HG03103 (cell line): ENCODE measurements around the gene GREM2.

Experiments used
- ATAC-seq: cut with Tn5 transposase; IDR thresholded peaks from one replicate; pipeline ENCODE4 v1.9.1; 2021; ENCODE audit warnings: low read depth; ENCODE audit not compliant: unreplicated experiment

GREM2 gene

DNA sequence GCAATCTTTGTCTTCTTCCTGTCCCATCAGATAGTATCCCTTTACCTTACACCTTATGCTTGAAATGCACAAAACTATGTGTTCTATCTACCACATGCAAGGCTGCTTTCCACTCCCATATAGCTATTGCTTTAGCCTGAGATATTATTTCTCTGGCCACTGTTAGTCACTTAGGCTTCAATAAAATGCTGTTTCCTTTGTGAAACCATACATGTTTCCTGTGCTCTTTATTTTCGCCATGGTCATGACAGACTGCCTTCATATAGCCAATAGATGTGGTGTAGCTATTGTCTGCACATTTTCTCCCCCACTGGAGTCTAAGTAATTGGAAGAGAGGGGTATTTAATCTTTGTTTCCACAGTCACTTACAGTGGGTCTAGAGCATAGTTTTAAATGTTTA lies 108.4 kb downstream of the GREM2 start:
- no peak for ATAC-seq

DNA sequence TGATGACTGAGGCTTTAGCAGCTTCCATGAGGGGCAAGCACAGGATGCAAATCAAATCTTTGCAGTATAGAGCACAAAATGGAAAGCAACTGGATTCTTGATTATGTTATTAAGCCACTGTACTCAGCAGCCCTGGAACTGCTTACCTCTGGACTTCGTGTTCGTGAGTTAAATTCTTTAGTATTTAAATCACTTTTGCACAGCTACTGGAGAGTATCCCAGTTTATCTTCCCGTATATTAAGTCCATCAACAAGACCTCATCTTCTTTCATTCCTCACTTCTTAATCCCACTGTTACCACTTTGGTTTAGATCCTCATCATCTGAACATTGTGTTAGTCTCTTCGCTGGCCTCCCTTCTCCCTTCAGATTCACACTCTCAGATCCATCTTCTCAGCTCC lies 108.9 kb downstream of the GREM2 start:
- no peak for ATAC-seq

DNA sequence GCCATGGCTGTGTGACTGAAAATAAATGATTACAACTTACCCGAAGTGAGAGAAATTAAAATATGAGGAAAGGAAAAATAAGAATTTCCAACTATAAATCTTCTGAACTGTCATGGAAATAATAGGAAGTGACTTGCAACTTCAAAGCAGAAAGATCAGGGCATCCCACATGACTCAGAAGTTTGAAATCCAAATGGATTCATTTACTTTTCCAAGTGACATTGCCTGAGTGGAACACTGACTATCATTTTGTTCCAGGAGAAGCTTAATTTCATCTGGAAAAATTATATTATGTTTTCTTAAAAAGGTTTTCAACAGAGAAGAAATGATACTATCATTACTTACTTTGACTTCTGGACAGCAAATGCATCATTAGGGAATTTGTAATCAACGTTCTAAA lies 110.8 kb downstream of the GREM2 start:
- no peak for ATAC-seq

DNA sequence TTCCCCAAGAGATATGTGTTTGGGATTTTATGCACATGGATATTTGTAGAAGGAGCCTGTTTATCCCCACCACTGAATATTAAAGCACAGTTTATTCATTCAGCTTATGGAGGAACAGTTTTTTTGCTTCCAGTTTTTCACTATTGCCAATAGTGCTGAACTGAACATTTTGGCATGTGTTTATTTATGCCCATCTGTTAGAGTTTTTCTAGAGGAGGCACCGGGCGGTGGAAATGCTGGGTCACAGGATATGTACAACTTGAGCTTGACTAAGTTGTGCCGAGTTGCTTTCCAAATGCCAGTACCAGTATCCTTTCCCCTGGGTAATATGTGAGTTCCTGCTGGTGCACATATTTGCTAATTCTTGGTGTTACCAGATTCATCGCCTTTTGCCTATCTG lies 111.3 kb downstream of the GREM2 start:
- no peak for ATAC-seq

DNA sequence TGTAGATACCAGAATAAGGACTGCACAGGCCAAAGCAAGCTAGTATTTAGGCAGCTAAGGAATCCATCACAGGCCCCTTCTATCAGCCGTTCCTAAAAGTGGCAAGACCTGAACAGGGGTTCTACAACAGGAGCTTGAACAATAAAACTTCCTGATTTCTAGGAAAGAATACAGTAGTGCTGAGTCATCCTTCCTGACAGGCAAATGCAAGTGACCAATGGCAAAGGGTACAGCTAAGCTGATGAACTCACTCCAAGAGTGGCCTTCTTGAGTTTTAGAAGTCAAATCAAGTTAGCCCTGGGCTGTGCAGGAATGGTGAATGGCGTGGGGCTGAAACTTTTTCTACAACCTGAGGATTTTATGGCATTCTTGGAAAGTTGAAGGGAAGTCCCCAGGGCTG lies 112.9 kb downstream of the GREM2 start:
- no peak for ATAC-seq

DNA sequence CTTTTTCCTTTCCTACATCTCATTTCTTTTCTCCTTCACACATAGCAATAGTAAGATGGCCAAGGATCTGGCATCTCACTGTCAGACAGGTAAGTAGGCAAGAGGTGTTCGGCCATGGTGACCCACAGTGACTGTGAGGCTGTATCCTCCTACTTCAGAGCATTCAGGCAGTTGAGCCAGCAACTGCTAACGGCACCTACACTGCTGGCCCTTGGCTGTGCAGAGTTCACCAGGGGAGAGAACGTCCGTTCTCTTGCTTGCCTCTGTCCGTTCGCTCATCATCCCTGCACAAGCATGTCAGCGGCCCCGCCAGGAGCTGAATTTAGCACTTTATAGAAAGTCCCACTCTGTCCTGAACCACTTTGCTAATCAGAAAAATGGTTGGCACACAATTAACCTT lies 113.6 kb downstream of the GREM2 start:
- no peak for ATAC-seq

DNA sequence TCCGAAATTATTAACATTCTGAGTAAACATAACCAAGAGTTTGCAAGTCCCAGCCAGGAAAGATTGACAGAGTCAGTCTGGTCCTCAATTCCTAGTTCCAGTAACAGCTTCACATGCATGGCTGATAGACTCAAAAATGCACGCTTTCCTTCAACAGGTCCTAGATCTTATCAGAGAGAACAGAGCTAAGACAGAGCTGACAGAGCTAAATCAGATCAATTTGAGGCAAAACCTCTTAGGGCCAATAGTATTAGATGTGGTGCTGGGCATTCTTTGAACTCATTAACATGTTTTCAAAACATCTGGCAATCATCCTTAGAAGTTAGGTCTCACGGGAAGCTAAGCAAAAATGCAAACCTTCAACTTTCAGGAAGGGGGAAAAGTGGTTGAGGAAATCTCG lies 114.0 kb downstream of the GREM2 start:
- ATAC-seq: no peak

DNA sequence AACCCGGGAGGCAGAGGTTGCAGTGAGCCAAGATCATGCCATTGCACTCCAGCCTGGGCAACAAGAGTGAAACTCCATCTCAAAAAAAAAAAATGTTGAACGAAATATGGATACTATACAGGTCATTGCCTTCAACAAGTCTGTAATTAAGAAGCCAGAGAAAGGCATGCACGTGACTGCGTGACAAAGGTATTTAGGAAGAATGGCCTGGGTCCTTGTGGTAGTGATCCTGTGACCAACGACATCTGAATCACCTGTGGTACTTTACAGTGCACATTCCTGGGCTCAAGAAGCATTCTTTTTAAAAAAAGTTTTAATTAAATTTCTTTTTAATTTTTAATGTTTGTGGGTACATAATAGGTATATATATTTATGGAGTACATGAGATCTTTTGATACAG lies 115.0 kb downstream of the GREM2 start:
- no peak for ATAC-seq

DNA sequence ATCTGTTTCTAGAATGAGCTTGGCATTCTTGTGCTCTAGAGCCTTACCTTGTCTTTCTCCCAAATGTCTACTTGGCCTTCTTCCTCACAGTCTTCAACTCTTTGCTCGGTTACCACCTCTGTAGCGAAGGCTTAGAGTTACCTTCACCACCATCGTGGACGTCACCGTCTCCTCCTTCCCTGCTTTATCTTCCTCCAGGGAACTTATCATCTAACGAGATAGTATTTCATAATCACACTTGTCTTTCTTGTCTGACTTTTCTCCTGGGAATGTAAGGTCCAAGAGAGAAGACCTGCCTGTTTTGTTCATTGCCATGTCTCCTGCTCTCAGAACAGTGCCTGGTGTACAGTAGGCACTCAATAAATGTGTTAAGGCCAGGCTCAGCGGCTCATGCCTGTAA lies 115.6 kb downstream of the GREM2 start:
- no peak for ATAC-seq

DNA sequence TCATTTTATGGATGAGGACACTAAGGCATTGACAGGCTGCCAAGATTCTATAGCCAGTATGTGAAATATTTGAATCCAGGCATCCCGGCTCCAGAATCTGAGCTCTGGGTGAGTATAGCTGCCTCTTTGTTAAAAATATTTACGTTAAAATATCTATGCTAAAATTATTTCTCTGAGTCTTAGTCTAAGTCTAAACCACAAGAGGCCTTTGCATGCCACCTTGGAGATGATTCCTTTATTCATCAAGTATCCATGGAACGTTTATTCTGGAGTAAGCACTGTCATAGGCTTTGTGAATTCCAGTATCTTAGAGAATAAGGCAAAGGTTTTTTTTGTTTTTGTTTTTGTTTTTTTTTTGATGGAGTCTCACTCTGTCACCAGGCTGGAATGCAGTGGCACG lies 116.4 kb downstream of the GREM2 start:
- no peak for ATAC-seq

DNA sequence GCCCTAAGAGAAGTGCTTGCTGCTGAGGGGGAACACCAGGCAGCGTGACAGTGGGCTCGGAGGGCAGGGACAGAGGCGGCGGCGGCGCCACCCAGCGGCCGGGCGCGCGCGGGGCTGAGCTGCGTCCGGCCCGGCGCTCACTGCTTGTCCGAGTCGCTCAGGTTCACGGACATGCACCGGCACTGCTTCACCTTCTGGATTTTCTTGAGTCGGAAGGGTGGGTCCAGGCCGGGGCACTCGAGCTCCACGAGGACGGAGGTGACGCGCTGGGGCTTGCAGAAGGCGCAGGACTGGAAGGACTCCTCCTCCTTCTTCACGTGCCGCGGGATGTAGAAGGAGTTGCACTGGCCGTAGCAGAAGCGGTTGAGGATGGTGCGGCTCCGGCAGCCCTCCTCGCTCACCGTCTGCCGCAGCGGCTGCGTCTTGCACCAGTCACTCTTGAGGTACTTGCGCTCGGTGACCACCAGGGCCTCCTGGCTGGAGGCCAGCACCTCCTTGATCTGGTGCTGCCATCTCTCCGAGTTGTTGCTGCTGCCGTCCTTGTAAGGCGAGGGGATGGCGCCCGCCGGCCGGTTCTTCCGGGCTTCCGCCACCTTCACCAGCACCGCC lies 119.0 kb downstream of the GREM2 start:
- ATAC-seq: no peak

DNA sequence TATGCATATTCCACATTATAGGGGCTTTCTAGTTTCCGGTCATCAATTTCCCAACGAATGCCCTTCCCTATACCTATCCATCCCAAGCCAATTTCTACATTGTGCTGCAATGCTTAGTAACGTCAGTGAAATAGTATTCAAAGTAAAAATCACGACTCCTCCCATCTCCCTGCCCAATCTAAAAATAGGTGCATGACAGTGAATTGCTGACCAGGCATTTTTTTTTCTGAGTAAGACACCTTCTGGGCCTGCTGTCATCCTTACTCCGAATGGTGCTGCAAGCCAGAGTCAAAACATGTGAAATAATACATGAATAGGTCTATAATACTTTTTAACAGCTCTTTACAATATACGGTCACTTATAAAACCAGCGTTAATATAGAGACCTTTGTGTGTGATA lies 120.2 kb downstream of the GREM2 start:
- ATAC-seq: no peak

DNA sequence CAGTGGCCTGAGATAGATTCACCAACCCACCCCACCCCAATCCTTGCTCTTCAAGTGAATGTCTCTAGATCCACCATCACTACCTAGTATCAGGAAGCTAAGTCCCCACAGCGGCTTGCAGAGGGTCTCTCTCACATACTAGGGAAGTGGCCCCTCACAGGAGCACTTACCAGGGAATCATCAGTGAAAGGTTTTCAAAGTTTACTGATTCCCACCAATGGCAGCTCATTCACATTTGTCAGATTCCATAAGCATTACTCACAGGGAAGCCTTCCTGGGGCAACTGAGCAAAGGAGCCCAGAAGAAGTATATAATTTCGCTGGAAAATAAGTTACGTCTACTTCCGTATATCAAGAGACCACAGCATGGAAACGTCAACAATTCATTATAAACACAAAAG lies 120.8 kb downstream of the GREM2 start:
- ATAC-seq: no peak

DNA sequence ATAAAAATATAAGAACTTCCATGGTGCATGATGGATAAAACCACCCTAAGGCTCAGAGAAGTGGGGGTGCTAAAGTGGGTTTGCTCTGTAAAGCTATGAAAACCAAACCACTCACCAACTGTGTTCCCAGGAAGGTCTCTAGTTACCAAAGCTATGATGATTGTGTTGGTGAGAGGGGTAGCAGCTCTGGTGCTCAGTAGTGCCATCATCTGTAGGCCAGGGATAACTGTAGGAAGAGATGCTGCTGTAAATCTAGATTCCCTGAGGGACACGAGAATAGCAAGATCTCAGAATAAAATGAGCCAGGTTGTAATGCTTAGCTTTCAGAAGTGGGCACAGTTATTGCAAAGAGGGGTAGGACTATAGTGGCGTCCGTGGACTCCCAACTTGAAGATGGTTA lies 124.5 kb downstream of the GREM2 start:
- no peak for ATAC-seq

DNA sequence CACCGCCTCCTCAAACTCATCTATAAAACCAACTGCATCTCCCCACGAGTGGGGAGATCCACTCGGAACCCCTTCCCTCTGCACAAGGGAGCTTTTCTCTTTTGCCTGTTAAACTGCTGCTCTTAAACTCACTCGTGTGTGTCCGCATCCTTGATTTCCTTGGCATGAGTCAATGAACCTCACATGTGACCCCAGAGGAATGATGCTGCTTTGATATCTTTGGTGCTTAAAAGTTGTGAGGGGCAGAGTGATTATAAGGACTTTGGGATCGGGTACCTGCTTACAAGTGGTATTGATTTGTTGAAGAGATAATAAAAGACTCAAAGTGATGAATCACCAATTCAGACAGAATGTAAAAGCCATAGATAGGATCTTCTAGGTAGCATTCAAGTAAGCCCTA lies 125.3 kb downstream of the GREM2 start:
- ATAC-seq: no peak

DNA sequence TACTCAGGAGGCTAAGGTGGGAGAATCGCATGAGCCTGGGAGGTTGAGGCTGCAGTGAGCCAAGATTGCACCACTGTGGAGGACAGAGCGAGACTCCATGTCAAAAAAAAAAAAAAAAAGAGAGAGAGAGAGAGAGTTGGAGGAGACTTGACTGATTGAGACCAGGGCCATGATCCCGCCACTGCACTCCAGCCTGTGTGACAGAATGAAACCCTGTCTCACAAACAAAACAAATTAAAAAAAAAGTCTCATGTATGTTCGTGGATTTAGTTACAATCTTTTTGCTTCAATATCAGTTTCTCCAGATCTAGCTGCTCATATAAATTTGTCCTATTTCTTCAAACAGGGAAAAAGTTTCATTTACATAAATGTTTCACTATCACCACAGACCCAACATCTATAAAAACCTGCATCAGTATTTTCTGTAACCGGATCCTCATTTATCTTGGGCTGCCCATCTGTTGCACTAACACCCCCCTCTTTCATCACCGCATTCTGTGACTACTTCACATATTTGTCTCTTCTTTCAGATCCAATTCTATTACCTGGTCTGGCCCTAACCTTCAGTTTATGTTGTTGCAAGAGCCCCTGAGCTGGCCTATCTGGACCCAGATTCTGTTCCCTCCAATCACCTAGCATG lies 127.0 kb downstream of the GREM2 start:
- no peak for ATAC-seq

DNA sequence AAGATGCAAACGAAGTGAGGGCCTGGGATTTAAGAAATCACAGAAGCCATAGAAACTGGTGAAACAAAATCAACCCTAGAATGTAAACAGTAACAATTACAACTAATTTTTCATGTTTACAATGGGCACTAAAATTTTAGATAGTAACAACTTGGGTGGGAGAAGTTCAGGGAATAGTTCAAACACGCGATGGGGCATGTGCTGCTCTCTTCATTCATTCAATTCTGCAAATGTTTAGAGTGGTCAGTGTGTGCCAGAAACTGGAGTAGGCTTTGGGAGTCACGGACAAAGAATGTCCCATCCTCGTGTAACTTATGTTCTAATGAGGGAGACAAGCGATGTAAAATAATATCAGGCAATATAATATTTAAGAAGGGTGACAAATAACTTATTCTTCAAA lies 133.4 kb downstream of the GREM2 start:
- no peak for ATAC-seq

DNA sequence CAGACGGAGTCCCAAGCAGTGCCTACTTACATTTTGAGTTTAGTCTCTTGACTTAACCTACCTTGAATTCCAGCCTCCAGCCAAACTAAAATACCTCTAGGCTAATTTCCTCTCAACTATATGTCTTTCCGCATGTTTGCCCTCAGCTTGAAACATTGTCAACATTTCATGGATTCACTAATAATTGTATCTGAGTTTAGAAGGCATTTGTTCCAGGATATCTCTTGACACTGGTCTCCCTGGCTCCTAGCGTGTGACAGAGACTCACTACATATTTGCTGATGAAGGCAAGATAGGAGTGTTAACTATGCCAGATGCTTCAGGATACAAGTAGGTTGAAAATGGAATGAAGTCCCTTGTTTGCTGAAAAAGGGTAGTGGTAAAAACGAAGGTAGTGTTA lies 136.1 kb downstream of the GREM2 start:
- ATAC-seq: no peak

DNA sequence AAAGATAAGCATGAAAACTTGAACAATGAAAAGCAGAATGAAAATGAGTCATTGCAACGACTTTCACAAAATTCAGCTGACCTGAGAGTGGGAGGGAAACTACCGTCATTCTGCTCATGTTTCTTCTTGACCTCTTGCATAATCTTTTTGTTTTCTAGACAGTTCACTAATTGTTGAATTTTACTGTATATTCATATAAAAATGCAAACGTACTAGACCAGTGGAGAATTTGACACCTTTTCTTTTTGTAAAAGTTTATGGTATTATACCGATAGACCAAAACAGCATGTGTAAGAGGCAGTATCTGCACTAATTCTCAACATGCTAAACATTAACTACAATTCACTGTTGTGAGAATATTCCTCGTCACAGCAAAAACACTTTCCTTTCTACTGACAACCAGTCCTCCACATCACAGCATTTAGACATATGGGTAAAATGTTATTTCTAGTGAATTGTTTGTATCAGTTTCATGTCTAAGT lies 137.8 kb downstream of the GREM2 start:
- no peak for ATAC-seq

DNA sequence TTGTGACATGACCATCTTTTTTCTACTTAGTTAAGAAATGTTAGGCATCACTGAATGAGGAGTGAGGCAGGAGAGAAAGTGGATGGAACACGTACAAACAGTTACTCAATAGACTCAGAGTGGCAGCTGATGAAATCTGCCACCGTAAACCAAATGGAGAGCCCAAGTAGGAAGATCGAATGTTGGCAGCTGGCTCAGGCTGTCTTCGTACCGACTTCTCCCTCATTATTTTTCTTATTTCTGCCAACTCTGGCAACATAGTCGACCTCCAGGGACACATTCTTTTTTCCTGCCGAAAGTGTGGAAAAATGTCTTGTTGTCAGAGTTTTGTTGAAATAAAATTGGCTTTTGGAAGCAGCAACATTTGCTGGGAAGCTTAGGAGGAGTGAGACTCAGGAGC lies 143.3 kb downstream of the GREM2 start:
- ATAC-seq: no peak

DNA sequence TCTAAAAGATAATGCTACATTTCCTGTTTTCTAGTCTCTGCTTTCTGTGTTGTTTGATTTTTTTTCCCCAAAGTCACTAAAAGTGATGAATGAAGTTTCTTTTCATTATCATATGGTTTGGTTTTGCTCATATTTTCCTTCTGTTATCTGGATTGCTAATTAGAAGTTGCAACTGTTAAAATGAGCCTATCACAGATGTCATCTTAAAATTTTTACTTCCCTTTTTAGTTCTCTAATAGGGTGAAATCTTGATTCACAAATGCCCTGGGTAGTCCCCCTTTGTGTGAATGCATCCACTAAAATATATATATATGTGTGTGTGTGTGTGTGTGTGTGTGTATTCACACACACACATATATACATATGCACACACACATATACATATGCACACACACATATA lies 144.1 kb downstream of the GREM2 start:
- no peak for ATAC-seq

DNA sequence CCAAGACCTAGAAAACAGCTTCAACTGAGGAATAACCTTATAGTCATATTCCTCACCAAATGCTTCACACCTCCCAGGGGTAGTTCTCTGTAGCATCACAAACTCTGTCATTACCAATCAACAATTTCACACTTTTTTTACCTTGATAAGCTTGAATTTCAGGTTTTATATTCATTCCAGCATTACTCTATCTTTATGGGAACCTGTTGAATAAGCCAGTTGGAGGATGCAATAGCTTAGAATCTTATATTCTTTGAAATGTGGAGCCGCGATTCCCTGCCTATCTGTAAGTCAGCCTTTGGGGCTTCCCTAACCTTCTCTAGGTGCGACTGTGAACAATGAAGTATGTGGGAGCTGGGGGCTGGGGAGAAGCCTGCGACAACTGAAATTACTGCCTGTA lies 145.4 kb downstream of the GREM2 start:
- no peak for ATAC-seq

DNA sequence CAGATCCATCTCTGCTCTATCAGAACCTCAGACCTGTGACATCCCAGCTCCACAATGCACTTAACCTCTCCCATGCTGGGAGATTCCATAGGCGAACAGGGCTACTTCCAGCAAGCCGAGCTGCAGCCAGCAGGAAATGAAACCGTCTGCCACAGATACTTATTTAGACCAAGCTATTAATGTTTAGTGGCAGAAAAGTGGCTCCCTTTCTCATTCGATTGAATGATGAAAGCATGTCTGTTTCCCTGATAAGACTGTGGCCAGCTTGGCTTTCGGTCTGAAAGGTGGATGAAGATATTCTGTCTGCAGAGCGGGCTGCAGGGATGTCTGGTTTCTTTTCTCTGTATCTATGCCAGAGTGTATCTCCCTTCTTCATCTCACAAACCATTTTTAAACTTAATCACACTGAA lies 146.4 kb downstream of the GREM2 start:
- ATAC-seq: no peak
